HG03045 (cell line): ENCODE data around the gene GRAMD1A.
"Not testable (repeated sequence)": the region's sequence is repeated elsewhere in the genome, so short reads cannot be mapped to it uniquely, and the experiment has no call there.

ENCODE experiments used
- ATAC-seq: cut with Tn5 transposase; IDR thresholded peaks from one replicate; pipeline ENCODE4 v1.9.1; 2021; ENCODE audit warnings: mild to moderate bottlenecking, moderate library complexity; ENCODE audit not compliant: unreplicated experiment

The GRAMD1A gene

DNA sequence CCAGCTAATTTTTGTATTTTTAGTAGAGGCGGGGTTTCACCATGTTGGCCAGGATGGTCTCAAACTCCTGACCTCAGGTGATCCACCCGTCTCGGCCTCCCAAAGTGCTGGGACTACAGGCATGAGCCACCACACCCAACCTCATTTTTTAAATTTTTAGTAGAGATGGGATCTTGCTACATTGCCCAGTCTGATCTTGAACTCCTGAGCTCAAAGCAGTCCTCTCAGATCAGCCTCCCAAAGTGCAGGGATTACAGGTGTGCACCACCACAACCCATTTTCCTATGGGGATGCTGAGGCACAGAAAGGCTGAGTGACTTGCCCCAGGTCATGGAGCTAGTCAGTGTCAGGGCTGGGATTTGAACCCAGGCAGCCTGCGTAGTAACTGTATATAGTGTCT, 51.1 kb downstream of the GRAMD1A start:
- not testable (repeated sequence) for ATAC-seq

DNA sequence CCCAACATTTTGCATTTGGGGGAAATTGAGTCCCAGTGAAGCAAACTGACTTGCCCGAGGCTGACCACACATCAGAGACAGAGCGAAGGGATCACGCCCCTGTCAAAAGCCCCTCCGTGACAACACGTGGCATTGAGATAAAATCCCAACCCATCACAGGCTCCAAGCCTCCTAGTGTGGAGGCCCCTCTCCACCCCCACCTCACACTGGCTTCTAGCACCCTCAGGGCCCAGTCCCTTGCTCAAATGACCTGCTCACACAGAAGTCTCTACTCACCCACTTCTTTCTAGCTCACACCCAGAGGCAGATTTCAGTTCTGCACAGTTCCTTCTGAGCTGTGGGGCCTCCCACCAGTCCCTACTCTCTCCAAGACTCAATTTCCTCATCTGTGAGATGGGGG, 51.7 kb downstream of the GRAMD1A start:
- ATAC-seq: no peak

DNA sequence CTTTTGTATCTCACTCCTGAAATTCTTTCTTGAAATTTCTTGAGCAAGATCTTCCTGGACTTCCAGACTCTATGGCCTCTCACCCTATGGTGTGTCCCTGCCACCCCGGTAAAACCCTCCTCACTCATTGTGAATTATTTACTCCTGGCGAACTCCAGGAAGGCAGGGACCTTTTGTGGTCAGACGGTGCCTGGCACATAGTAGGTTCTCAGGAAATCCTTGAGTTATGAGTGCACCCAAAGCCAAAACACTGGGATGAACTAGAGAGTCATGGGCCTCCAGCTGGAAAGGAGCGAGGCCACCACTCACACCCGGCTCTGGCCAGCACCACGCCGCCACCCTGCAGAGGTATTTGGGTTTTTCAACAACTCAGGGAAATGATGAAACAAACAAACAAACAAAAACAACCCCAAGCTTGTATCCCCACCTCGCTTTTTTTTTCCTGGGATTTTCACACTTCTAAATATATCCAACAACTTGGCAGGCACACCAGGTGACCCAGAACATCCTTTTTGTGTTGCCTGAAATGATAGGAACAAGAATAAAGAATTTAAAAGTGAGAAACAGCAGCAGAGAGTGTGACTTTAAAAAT, 52.6 kb downstream of the GRAMD1A start:
- ATAC-seq: no peak

DNA sequence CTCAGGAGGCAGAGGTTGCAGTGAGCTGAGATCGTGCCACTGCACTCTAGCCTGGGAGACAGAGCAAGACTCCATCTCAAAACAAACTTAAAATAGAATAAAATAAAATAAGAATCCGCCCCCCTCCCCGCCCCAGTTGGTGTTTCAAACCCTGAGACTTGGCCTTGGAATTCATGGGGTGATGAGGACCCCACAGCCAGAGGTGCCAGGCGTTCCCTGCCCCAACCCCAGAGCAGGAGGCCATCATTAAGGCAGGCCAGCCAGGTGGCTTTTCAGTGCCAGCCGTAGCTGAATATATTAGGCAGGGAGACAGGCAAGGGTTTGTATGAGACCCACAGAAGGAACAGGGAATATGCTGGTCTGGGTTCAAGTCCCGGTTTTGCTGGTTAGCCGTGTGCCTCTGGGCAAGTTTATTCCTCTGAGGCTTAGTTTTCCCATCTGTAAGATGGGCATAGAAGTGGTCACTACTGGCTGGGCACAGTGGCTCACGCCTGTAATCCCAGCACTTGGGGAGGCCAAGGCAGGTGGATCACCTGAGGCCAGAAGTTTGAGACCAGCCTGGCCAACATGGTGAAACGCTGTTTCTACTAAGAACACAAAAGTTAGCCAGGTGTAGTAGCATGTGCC, 53.7 kb downstream of the GRAMD1A start:
- ATAC-seq: no peak

DNA sequence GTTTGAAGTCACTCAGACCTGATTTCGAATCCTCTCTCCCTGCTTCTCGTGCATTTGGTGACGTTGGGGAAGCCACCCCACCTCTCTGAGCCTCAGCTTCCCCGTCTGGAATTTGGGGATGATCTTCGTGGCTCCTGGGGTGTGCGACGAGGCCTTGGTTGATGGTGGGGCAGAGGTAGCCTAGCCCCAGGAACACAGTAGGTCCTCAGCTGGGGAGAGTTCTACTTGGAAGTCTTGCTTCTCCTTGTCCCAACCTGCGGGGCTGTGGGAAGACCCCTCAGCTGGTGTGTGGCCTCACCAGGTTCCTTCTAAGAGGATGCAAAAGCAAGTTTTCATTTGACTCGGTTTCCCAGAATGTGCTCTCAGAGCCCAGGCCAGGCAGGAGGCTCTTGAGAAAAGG, 54.5 kb downstream of the GRAMD1A start:
- ATAC-seq: no peak

DNA sequence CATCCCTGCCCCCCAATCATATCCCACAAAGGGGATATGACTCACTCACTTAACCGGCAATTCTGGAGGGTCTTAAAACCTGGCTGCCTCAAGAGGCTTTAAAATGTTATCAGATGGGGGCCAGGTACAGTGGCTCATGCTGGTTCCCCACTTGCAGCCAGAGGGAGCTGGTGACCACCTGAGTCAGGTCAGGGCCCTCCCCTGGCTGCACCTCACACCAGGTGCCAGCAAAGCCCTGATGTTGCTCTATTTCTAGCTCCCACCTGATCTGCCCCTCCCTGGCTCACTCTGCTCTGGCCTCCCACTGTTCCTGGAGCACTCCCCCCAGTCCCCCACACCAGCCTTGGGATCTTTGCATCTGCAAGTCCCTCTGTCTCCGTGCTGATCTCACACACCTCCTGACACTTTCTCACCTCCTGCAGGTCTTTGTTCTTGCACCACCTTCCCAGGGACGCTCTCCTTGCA, 55.6 kb downstream of the GRAMD1A start:
- no peak for ATAC-seq

DNA sequence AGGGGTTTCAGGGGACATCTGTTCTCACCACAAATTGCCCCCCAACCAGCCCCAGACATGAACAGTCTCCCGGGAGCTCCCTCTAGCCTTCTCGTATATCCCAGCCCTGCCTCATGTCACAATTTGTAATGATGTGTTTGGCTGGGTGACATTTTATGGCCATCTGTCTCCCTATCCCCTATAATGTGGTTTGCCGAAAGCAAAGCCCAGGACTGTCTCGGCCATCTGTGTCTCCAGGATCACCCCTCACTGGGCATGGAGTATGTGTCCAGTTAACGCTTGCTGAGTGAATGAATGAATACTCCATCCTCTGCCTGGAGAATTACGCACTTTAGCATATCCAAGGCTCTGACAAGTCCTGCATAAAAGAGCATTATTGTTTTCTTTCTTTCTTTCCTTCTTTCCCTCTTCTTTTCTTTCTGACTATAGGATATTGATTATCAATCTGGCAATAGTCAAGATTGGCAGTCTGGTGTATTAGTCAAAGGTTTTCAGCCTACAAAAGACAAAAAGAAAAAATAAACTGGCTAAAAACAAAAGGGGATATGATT, 56.5 kb downstream of the GRAMD1A start:
- ATAC-seq: no peak

DNA sequence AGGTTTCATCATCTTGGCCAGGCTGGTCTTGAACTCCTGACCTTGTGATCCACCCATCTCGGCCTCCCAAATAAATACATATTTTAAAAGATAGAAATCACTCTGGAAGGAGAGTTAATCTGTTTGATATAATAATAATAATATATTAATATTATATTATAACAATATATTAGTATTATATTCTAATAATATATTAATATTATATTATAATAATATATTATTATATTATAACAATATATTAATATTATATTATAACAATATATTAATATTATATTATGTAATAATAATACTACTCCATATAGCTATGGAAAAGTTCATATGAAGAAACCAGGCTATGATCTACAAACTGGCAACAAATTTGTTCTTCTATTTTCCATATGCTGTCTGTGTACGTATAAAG, 58.2 kb downstream of the GRAMD1A start:
- ATAC-seq: no peak

DNA sequence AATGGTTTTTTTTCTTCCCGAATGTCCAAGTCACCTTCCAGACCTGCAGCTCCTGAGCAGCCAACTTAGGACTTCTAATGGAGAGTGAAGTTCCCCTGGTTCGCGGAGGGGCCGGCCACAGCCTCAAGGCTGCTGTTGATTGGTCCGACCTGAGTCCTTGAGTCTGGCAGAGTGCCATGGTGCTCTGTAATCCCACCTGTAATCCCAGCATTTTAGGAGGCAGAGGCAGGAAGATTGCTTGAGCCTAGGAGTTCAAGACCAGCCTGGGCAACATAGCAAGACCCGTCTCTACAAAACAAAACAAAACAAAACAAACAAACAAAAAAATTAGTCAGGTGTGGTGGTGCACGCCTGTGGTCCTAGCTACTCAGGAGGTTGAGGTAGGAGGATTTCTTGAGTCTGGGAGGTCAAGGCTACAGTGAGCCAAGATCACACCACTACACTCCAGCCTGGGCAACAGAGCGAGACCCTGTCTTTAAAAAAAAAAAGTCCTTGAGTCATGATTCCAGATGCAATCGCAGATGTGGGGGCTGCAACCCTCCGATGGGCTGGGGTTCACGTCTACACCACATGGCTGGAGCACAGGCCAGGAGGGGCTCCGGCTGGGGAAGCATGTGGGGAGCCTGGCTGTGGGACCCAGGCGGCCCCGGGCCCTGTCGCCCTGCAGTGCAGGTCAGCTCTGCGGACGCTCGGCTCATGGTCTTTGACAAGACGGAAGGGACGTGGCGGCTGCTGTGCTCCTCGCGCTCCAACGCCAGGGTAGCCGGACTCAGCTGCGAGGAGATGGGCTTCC, 59.1 kb downstream of the GRAMD1A start:
- ATAC-seq: no peak

DNA sequence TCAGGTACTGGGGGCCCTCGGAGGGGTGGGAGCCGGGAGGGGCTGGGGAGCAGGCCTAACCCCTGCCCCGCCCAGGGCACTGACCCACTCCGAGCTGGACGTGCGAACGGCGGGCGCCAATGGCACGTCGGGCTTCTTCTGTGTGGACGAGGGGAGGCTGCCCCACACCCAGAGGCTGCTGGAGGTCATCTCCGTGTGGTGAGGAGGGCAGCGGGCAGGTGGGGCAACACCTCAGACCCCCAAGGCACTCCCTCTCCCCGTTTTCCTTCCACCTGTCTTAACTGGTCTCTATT, 59.6 kb downstream of the GRAMD1A start:
- ATAC-seq: no peak

DNA sequence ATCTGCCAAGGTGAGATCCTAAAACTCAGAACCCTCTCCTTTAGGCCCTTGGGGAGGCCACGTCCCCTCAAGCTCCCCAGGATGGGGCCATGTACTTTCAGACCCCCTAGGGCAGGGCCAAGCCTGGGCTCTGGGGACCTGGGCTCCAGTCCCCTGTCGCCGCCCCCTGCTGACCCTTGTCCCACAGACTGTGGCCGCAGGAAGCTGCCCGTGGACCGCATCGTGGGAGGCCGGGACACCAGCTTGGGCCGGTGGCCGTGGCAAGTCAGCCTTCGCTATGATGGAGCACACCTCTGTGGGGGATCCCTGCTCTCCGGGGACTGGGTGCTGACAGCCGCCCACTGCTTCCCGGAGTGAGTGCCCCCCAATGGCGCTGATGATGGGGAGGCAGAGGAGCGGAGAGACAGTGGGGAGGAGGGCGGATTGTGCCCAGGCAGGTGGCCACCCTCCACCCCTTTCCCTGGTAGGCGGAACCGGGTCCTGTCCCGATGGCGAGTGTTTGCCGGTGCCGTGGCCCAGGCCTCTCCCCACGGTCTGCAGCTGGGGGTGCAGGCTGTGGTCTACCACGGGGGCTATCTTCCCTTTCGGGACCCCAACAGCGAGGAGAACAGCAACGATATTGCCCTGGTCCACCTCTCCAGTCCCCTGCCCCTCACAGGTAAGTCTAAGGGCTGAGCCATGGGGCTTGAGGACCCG, 60.2 kb downstream of the GRAMD1A start:
- no peak for ATAC-seq

DNA sequence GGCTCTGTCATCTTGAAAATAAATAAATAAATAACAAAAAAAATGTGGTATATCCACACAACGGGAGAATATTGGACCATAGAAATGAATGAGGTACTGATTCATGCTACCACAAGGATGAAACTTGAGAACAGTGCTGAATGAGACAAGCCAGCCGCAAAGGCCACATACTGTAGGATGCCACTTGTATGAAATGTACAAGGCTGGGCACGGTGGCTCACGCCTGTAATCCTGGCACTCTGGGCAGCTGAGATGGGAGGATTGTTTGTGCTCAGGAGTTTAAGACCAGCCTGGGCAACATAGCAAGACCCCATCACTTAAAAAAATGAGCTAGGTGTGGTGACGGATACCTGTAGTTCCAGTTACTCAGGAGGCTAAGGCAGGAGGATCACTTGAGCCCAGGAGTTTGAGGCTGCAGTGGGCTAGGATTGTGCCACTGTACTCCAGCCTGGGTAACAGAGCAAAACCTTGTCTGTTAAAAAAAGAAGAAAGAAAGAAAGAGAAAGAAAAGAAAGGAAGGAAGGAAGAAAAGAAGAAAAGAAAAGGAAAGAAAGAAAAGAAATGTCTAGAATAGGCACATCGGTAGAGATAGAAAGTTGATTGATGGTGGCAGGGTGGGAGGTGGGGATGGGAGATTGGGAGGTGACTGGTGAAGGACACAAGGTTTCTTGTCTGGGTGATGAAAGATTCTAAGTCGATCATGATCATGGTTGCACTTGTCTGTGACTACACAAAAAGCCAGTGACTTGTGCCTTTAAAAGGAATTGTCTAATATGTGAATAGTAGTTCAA, 61.7 kb downstream of the GRAMD1A start:
- no peak for ATAC-seq

DNA sequence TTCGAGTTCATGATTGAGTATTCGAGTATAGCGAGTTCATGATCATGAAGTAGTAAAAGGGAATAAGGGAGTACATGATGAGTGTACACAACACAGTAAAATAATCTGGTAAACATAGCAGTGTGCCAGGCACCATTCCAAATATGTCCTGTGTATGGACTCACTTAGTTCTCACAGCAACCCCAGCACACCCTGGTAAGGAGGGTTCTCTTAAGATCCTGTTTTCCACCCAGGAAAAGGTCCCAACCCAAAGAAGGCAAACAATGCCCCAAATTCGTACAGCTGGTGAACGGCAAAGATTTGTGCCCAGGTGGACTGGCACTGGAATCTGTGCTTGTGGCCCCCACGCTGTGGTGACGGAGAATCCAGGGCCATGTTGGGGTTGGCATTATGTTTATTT, 62.8 kb downstream of the GRAMD1A start:
- ATAC-seq: no peak

DNA sequence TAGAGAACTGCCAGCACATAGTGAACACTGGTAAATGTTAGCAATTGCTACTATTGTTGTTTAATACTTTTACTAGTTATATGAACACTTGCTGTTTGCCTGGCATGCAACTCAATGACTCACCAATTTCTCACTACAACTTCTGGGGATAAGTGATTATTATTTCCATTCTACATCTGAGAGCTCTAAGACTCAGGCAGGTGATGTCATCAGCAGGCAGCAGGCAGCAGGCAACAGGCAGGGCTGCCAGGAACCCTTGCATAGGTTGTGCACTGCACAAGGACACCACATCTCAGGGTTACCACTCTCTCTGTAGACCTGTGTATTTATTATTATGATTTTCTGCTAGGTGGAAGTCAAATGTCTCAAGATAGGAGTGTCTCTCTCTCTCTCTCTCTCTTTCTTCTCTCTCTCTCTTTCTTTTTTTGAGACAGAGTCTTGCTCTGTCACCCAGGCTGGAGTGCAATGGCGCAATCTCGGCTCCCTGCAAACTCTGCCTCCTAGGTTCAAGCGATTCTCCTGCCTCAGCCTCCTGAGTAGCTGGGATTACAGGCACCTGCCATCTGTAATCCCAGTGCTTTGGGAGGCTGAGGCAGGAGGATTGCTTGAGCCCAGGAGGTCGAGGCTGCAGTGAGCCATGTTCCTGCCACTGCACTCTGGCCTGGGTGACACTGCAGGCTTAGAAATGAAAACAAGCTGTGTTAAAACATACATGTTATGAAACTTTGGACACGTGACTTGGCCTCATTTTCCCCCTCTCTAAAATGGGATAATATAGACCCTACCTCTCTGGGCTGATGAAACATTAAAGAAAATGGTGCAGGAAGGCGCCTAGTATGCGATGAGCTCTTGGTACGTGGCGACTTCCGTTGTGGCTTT, 64.1 kb downstream of the GRAMD1A start:
- ATAC-seq: no peak

DNA sequence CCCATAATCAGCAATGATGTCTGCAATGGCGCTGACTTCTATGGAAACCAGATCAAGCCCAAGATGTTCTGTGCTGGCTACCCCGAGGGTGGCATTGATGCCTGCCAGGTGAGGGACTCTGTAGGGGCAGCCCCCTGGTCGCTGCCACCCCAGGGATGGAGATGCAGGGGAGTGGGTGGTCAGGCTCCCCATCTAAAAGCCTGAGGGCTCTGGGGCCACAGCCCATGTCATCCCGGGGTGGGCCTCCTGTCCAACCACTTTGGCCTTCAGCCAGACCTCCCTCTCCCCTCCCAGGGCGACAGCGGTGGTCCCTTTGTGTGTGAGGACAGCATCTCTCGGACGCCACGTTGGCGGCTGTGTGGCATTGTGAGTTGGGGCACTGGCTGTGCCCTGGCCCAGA, 65.5 kb downstream of the GRAMD1A start:
- no peak for ATAC-seq

DNA sequence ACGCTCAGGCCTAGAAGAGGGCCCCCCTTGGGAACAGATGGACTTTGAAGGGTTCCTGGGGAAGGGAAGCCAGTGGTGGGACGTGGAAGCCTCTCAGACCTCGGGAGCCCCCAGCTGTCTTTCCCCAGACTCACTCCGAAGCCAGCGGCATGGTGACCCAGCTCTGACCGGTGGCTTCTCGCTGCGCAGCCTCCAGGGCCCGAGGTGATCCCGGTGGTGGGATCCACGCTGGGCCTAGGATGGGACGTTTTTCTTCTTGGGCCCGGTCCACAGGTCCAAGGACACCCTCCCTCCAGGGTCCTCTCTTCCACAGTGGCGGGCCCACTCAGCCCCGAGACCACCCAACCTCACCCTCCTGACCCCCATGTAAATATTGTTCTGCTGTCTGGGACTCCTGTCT, 66.0 kb downstream of the GRAMD1A start:
- ATAC-seq: no peak

DNA sequence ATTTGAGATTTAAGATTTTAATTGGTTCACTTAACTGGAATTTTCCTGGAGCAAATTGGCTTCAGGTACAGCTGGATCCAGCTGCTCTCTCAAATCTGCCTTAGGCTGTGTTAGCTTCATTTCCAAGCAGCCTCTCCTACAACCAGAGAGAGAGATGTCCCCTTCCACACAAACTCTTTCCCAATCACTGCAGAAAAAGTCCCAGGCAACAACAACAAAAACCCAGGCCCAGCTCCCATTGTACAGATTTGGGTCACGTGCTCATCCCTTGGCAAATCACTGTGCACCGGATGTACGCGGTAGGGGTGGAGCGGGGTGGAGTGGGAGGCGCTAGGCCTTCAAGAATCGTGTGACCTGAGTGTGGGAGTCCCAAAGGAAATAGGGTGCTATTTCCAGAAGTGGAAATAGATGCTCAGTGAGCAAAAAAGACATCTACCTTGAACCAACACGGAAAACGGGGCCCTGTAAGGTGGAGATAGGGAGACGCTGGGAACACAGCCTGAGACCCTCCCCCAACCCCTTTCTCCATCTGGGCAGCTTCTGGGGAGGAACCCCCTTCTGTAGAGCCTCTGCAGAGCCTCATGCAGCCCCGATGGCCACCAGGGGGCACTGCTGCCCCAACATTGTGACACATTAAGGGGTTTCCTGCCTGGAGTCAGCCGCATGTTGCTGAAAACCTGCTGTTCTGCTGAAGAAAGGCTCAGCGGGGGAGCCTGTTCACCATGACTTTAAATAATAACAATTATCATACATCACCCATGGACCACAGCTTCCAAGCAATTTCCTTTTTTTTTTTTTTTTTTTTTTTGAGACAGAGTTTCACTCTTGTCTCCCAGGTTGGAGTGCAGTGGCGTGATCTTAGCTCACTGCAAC, 66.8 kb downstream of the GRAMD1A start:
- ATAC-seq: no peak

DNA sequence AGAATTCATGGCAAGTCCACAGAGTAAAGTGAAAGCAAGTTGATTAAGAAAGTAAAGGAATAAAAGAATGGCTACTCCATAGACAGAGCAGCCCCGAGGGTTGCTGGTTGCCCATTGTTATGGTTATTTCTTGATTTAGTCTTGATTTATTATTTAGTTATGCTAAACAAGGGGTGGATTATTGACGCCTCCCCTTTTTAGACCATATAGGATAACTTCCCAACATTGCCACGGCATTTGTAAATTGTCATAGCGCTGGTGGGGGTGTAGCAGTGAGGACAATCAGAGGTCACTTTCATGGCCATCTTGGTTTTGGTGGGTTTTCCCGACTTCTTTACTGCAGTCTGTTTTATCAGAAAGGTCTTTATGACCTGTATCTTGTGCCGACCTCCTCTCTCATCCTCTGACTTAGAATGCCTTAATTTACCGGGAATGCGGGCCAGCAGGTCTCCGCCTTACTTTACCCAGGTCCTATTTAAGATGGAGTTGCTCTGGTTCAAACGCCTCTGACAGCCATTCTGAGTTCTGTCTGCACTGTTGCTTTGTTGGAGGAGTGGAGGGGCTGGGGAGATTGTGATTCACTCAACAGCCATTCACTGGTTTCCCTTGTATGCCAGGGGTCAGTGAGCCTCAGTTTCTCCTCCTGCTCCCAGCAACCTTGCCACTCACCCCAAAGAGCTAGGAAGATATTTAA, 69.0 kb downstream of the GRAMD1A start:
- no peak for ATAC-seq
